ENCODE measurements around the gene ILKAP.

GRCh38 chr2:238149841-238150572, 53.5 kb downstream of the ILKAP start:
- no peak for TF ChIP-seq CTCF (conservative IDR thresholded peaks at IDR 0.05 in 1 of 2, IDR thresholded peaks at IDR 0.05 in 1 of 2; ENCODE audit: low read depth in 1 of 2, low read length in 2 of 2)
- no peak for TF ChIP-seq EZH2 (IDR thresholded peaks at IDR 0.05; ENCODE audit: low read length, missing control alignments)

Data from fibroblast of lung (primary cell).